GM12878 (cell line): Measurements from ENCODE around the gene PRSS36.
A peak's percentile ranks its signal among the peaks of the same experiment; 100 is the strongest.

ENCODE experiments used
- ASH2L ChIP-seq: fragments of 300-600, 200-600 bp; sonication (generic); IDR thresholded peaks from 2 replicates; pipeline ENCODE4 v1.6.1; 2017; ENCODE audit warnings: low read depth, mild to moderate bottlenecking, borderline replicate concordance
- CBX3 ChIP-seq: fragments of 200-600 bp; sonication (generic); IDR thresholded peaks from 2 replicates; pipeline ENCODE4 v1.6.1; 2016; ENCODE audit warnings: low read depth, borderline replicate concordance
- NBN ChIP-seq: fragments of 450-650 bp; IDR thresholded peaks from 2 replicates; pipeline ENCODE4 v1.6.1; 2016
- NRF1 ChIP-seq: conservative IDR thresholded peaks from 2 replicates; pipeline ENCODE4 v1.6.1; 2011; ENCODE audit warnings: mild to moderate bottlenecking, low read depth, low read length, improper control_type of control experiment
- POLR2AphosphoS5 ChIP-seq: IDR thresholded peaks from 2 replicates; pipeline ENCODE4 v1.6.1; 2011; ENCODE audit warnings: mild to moderate bottlenecking, low read length, inconsistent platforms
- RCOR1 ChIP-seq: conservative IDR thresholded peaks from 2 replicates; pipeline ENCODE4 v1.6.1; 2012; ENCODE audit warnings: low read depth, low read length, improper control_type of control experiment
- SIX5 ChIP-seq: IDR thresholded peaks from 2 replicates; pipeline ENCODE4 v1.6.1; 2011; ENCODE audit warnings: mild to moderate bottlenecking, low read depth, low read length, moderate library complexity; ENCODE audit not compliant: severe bottlenecking
- TF ChIP-seq, protein P1 (sequence below): IDR thresholded peaks from 2 replicates; pipeline ENCODE4 v1.6.1; 2011; ENCODE audit warnings: borderline replicate concordance, low read depth, mild to moderate bottlenecking, moderate library complexity, low read length; ENCODE audit not compliant: insufficient read depth, poor library complexity, severe bottlenecking
- TF ChIP-seq, protein P2 (sequence below), 3 experiments: IDR thresholded peaks in 2 of 3; conservative IDR thresholded peaks in 1 of 3; 2 replicates each; pipeline ENCODE4 v1.5.1; 2011; ENCODE audit warnings: low read depth in 3 of 3, low read length in 3 of 3, mild to moderate bottlenecking in 3 of 3, control low read depth in 2 of 3, moderate library complexity in 2 of 3, inconsistent platforms in 1 of 3, mixed read lengths in 1 of 3; ENCODE audit not compliant: control insufficient read depth in 2 of 3, insufficient read depth in 1 of 3; ENCODE audit errors: extremely low read depth in 1 of 3
- TF ChIP-seq, protein P3 (sequence below): fragments of 450-650 bp; IDR thresholded peaks from 2 replicates; pipeline ENCODE4 v1.6.1; 2016; ENCODE audit warnings: mild to moderate bottlenecking, moderate library complexity, borderline replicate concordance
- TF ChIP-seq, protein P4 (sequence below): fragments of 450-650 bp; IDR thresholded peaks from 2 replicates; pipeline ENCODE4 v1.6.1; 2017; ENCODE audit warnings: mild to moderate bottlenecking, moderate library complexity
- TF ChIP-seq, protein P5 (sequence below): IDR thresholded peaks from 2 replicates; pipeline ENCODE4 v1.6.1; 2012; ENCODE audit warnings: low read depth, low read length, improper control_type of control experiment

DNA sequence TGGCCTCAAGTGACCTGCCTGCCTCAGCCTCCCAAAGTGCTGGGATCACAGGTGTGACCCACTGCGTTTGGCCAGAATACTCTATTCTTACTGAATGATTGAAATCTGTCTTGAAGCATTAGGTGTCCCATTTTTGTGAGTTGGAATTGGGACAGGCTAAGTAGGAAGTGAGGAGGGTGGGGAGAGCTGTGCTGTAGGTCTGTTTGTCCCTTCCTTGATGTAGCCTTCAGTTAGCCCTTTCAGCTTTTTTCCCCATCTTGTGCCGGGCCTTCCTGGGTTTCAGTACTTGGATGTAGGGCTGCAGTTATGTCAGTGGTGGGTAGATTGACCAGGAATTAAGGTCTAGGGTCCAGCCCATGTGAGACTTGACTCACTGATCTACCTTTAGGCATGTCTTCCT, 44.0 kb upstream of the PRSS36 start:
- TF ChIP-seq, protein P1, sequence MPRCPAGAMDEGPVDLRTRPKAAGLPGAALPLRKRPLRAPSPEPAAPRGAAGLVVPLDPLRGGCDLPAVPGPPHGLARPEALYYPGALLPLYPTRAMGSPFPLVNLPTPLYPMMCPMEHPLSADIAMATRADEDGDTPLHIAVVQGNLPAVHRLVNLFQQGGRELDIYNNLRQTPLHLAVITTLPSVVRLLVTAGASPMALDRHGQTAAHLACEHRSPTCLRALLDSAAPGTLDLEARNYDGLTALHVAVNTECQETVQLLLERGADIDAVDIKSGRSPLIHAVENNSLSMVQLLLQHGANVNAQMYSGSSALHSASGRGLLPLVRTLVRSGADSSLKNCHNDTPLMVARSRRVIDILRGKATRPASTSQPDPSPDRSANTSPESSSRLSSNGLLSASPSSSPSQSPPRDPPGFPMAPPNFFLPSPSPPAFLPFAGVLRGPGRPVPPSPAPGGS = no peak
- TF ChIP-seq RCOR1 (no peak), NBN (no peak), ASH2L (no peak), CBX3 (no peak), NRF1 (no peak), POLR2AphosphoS5 (peak; percentile 45; the same call in 1 of the 2 replicates), SIX5 (no peak)
- TF ChIP-seq, protein P2, sequence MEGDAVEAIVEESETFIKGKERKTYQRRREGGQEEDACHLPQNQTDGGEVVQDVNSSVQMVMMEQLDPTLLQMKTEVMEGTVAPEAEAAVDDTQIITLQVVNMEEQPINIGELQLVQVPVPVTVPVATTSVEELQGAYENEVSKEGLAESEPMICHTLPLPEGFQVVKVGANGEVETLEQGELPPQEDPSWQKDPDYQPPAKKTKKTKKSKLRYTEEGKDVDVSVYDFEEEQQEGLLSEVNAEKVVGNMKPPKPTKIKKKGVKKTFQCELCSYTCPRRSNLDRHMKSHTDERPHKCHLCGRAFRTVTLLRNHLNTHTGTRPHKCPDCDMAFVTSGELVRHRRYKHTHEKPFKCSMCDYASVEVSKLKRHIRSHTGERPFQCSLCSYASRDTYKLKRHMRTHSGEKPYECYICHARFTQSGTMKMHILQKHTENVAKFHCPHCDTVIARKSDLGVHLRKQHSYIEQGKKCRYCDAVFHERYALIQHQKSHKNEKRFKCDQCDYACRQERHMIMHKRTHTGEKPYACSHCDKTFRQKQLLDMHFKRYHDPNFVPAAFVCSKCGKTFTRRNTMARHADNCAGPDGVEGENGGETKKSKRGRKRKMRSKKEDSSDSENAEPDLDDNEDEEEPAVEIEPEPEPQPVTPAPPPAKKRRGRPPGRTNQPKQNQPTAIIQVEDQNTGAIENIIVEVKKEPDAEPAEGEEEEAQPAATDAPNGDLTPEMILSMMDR (IDR thresholded peaks at IDR 0.05 in 2 of 3, conservative IDR thresholded peaks at IDR 0.05 in 1 of 3; ENCODE audit: control insufficient read depth in 2 of 3, extremely low read depth in 1 of 3, insufficient read depth in 1 of 3, low read depth in 3 of 3, low read length in 3 of 3) = no peak
- TF ChIP-seq, protein P3, sequence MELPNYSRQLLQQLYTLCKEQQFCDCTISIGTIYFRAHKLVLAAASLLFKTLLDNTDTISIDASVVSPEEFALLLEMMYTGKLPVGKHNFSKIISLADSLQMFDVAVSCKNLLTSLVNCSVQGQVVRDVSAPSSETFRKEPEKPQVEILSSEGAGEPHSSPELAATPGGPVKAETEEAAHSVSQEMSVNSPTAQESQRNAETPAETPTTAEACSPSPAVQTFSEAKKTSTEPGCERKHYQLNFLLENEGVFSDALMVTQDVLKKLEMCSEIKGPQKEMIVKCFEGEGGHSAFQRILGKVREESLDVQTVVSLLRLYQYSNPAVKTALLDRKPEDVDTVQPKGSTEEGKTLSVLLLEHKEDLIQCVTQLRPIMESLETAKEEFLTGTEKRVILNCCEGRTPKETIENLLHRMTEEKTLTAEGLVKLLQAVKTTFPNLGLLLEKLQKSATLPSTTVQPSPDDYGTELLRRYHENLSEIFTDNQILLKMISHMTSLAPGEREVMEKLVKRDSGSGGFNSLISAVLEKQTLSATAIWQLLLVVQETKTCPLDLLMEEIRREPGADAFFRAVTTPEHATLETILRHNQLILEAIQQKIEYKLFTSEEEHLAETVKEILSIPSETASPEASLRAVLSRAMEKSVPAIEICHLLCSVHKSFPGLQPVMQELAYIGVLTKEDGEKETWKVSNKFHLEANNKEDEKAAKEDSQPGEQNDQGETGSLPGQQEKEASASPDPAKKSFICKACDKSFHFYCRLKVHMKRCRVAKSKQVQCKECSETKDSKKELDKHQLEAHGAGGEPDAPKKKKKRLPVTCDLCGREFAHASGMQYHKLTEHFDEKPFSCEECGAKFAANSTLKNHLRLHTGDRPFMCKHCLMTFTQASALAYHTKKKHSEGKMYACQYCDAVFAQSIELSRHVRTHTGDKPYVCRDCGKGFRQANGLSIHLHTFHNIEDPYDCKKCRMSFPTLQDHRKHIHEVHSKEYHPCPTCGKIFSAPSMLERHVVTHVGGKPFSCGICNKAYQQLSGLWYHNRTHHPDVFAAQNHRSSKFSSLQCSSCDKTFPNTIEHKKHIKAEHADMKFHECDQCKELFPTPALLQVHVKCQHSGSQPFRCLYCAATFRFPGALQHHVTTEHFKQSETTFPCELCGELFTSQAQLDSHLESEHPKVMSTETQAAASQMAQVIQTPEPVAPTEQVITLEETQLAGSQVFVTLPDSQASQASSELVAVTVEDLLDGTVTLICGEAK = no peak
- TF ChIP-seq, protein P4, sequence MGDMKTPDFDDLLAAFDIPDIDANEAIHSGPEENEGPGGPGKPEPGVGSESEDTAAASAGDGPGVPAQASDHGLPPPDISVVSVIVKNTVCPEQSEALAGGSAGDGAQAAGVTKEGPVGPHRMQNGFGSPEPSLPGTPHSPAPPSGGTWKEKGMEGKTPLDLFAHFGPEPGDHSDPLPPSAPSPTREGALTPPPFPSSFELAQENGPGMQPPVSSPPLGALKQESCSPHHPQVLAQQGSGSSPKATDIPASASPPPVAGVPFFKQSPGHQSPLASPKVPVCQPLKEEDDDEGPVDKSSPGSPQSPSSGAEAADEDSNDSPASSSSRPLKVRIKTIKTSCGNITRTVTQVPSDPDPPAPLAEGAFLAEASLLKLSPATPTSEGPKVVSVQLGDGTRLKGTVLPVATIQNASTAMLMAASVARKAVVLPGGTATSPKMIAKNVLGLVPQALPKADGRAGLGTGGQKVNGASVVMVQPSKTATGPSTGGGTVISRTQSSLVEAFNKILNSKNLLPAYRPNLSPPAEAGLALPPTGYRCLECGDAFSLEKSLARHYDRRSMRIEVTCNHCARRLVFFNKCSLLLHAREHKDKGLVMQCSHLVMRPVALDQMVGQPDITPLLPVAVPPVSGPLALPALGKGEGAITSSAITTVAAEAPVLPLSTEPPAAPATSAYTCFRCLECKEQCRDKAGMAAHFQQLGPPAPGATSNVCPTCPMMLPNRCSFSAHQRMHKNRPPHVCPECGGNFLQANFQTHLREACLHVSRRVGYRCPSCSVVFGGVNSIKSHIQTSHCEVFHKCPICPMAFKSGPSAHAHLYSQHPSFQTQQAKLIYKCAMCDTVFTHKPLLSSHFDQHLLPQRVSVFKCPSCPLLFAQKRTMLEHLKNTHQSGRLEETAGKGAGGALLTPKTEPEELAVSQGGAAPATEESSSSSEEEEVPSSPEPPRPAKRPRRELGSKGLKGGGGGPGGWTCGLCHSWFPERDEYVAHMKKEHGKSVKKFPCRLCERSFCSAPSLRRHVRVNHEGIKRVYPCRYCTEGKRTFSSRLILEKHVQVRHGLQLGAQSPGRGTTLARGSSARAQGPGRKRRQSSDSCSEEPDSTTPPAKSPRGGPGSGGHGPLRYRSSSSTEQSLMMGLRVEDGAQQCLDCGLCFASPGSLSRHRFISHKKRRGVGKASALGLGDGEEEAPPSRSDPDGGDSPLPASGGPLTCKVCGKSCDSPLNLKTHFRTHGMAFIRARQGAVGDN = no peak
- TF ChIP-seq, protein P5, sequence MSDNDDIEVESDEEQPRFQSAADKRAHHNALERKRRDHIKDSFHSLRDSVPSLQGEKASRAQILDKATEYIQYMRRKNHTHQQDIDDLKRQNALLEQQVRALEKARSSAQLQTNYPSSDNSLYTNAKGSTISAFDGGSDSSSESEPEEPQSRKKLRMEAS = no peak
